SK-N-SH (cell line): ENCODE measurements around the gene ENOX1. TPM values are rescaled to one million over a fixed set of nuclear protein-coding genes. Genes with fewer than 3 reads are reported as not detected.

ENCODE experiments used
- CTCF ChIA-PET: fragments of 300-600, 350-600 bp; formaldehyde crosslinking; extraction: SDS; loops from one replicate; lab custom pipeline; 2021; lab: Yijun Ruan, JAX
- POLR2A ChIA-PET: fragments of 350-600 bp; sonication (Branson Sonifier 250); formaldehyde crosslinking; extraction: SDS; loops from one replicate; lab custom pipeline; 2020; ENCODE audit warnings: antibody characterized with exemption, inconsistent platforms; lab: Yijun Ruan, JAX
- DNase-seq: peaks from one replicate; pipeline ENCODE4 v3.0.0; 2012
- H2AFZ ChIP-seq: fragments of 200-600 bp; sonication (generic); 2 replicates; pipeline ENCODE4 v1.8.1; 2016; ENCODE audit warnings: antibody characterized with exemption, mild to moderate bottlenecking, low read depth
- H3F3A ChIP-seq: fragments of 200-600 bp; sonication (generic); replicated peaks from 2 replicates; pipeline ENCODE3; 2016; ENCODE audit warnings: antibody characterized with exemption, mild to moderate bottlenecking; ENCODE audit not compliant: insufficient read depth
- H3K27ac ChIP-seq, 2 experiments: fragments of 200-500 bp in 1 of 2; fragments of 200-600 bp in 1 of 2; sonication (Bioruptor generic) in 1 of 2; sonication (generic), shearing (Covaris generic) in 1 of 2; 2 replicates each; pipeline versions ENCODE4 v1.5.1 to v1.6.1; 2014 to 2016; ENCODE audit warnings: low read depth in 2 of 2, inconsistent platforms in 1 of 2, low read length in 1 of 2, mild to moderate bottlenecking in 1 of 2, mixed read lengths in 1 of 2
- H3K27me3 ChIP-seq: fragments of 200-600 bp; sonication (generic), shearing (Covaris generic); 2 replicates; pipeline ENCODE4 v1.6.1; 2016; ENCODE audit warnings: mixed run types; ENCODE audit not compliant: insufficient read depth
- H3K36me3 ChIP-seq, 2 experiments: fragments of 200-500 bp in 1 of 2; fragments of 200-600 bp in 1 of 2; sonication (Bioruptor generic) in 1 of 2; sonication (generic) in 1 of 2; replicated peaks in 1 of 2; 2 replicates each; pipeline versions ENCODE3 to v1.5.1; 2014 to 2016; ENCODE audit warnings: low read length in 1 of 2, mild to moderate bottlenecking in 1 of 2; ENCODE audit not compliant: insufficient read depth in 2 of 2, control insufficient read depth in 1 of 2
- H3K4me1 ChIP-seq, 2 experiments: fragments of 200-500 bp in 1 of 2; fragments of 200-600 bp in 1 of 2; sonication (Bioruptor generic) in 1 of 2; sonication (generic), shearing (Covaris generic) in 1 of 2; 2 replicates each; pipeline versions ENCODE4 v1.5.1 to v1.6.1; 2014 to 2016; ENCODE audit warnings: low read depth in 1 of 2, low read length in 1 of 2, mixed run types in 1 of 2; ENCODE audit not compliant: insufficient read depth in 2 of 2, control insufficient read depth in 1 of 2
- H3K4me2 ChIP-seq: fragments of 200-600 bp; sonication (generic), shearing (Covaris generic); 2 replicates; pipeline ENCODE4 v1.6.1; 2017; ENCODE audit warnings: mixed run types
- H3K4me3 ChIP-seq, 2 experiments: fragments of 200-500 bp in 1 of 2; fragments of 200-600 bp in 1 of 2; sonication (Bioruptor generic) in 1 of 2; sonication (generic), shearing (Covaris generic) in 1 of 2; 2 replicates each; pipeline versions ENCODE4 v1.5.1 to v1.8.1; 2014 to 2016; ENCODE audit warnings: low read depth in 2 of 2, inconsistent platforms in 1 of 2, low read length in 1 of 2, mild to moderate bottlenecking in 1 of 2, mixed read lengths in 1 of 2, moderate library complexity in 1 of 2
- H3K79me2 ChIP-seq: fragments of 200-600 bp; sonication (generic); 2 replicates; pipeline ENCODE4 v1.8.1; 2017; ENCODE audit warnings: mild to moderate bottlenecking; ENCODE audit not compliant: insufficient read depth
- H3K9ac ChIP-seq: fragments of 200-600 bp; sonication (generic); 2 replicates; pipeline ENCODE4 v1.6.1; 2017; ENCODE audit warnings: mixed run types
- H3K9me2 ChIP-seq: fragments of 200-600 bp; sonication (generic); 2 replicates; pipeline ENCODE4 v1.6.1; 2017; ENCODE audit warnings: mixed run types
- H3K9me3 ChIP-seq: fragments of 200-600 bp; sonication (generic); 2 replicates; pipeline ENCODE4 v1.6.1; 2017; ENCODE audit warnings: mixed run types, mild to moderate bottlenecking, moderate library complexity
- H4K20me1 ChIP-seq: fragments of 200-600 bp; sonication (generic); 2 replicates; pipeline ENCODE4 v1.6.1; 2017; ENCODE audit warnings: mild to moderate bottlenecking, mixed run types; ENCODE audit not compliant: insufficient read depth
- EP300 ChIP-seq, 2 experiments: IDR thresholded peaks; 2 replicates each; pipeline versions ENCODE4 v1.4.0 to v1.6.1; 2012; ENCODE audit warnings: borderline replicate concordance in 1 of 2, low read depth in 1 of 2, low read length in 1 of 2
- FOSL2 ChIP-seq: IDR thresholded peaks from 2 replicates; pipeline ENCODE4 v1.4.0; 2012; ENCODE audit warnings: low read depth, mild to moderate bottlenecking, moderate library complexity, borderline replicate concordance
- FOXJ3 ChIP-seq: sonication (generic); formaldehyde crosslinking; IDR thresholded peaks from 2 replicates; pipeline ENCODE4 v1.5.1; 2020; ENCODE audit warnings: mild to moderate bottlenecking, missing genetic modification reagents
- FOXM1 ChIP-seq: IDR thresholded peaks from 2 replicates; pipeline ENCODE4 v1.4.0; 2012; ENCODE audit warnings: low read depth, mild to moderate bottlenecking
- NFIC ChIP-seq: IDR thresholded peaks from 2 replicates; pipeline ENCODE4 v1.4.0; 2012; ENCODE audit warnings: borderline replicate concordance
- RCOR1 ChIP-seq: fragments of 150-350 bp; IDR thresholded peaks from 2 replicates; pipeline ENCODE4 v1.6.1; 2017; ENCODE audit warnings: antibody characterized with exemption, low read length
- RXRA ChIP-seq: IDR thresholded peaks from 2 replicates; pipeline ENCODE4 v1.4.0; 2012; ENCODE audit warnings: low read depth, mild to moderate bottlenecking, borderline replicate concordance
- TAF1 ChIP-seq: IDR thresholded peaks from 2 replicates; pipeline ENCODE4 v1.6.1; 2012; ENCODE audit warnings: low read depth, mild to moderate bottlenecking, low read length, moderate library complexity, borderline replicate concordance
- TEAD4 ChIP-seq: IDR thresholded peaks from 2 replicates; pipeline ENCODE4 v1.4.0; 2012; ENCODE audit warnings: mild to moderate bottlenecking, borderline replicate concordance; ENCODE audit not compliant: insufficient read depth
- ZBTB33 ChIP-seq: IDR thresholded peaks from 2 replicates; pipeline ENCODE4 v1.4.0; 2012; ENCODE audit warnings: low read depth, borderline replicate concordance
- WGBS: methylation state at CpG from one replicate; pipeline ENCODE4 v1.1.6; 2017; ENCODE audit warnings: low lambda C conversion rate; 5-methylcytosine and 5-hydroxymethylcytosine counted together
- polyA plus RNA-seq, 3 experiments: library from polyadenylated mRNA; depleted of rRNA; stranded (reverse); fragments of >200 nt; gene quantifications; 2 replicates each; pipeline ENCODE4 v1.2.3, GENCODE V29; 2012
- TF ChIP-seq, protein P1 (sequence below): fragments of 150-350 bp; IDR thresholded peaks from 2 replicates; pipeline ENCODE4 v1.6.1; 2016; ENCODE audit warnings: mild to moderate bottlenecking, low read depth, low read length
- TF ChIP-seq, protein P2 (sequence below): IDR thresholded peaks from 2 replicates; pipeline ENCODE4; 2012

Gene ENOX1
- polyA plus RNA-seq, 1 of the 3 experiments (the other 2 are of a cell fraction), result 5.8 TPM

- TF ChIP-seq, protein P1, sequence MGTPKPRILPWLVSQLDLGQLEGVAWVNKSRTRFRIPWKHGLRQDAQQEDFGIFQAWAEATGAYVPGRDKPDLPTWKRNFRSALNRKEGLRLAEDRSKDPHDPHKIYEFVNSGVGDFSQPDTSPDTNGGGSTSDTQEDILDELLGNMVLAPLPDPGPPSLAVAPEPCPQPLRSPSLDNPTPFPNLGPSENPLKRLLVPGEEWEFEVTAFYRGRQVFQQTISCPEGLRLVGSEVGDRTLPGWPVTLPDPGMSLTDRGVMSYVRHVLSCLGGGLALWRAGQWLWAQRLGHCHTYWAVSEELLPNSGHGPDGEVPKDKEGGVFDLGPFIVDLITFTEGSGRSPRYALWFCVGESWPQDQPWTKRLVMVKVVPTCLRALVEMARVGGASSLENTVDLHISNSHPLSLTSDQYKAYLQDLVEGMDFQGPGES, result no peak
- TF ChIP-seq ZBTB33, result no peak
- TF ChIP-seq RCOR1, result no peak
- TF ChIP-seq NFIC, result no peak
- no peak for TF ChIP-seq TEAD4
Measured at GRCh38 chr13:43742911-43743310, 43.9 kb downstream of the ENOX1 start (continued).

- TF ChIP-seq NFIC (no peak), FOXM1 (no peak), FOXJ3 (CRISPR knock-in tag) (no peak), EP300 (IDR thresholded peaks at IDR 0.05; ENCODE audit: borderline replicate concordance in 1 of 2, low read depth in 1 of 2, low read length in 1 of 2) (no peak), ZBTB33 (no peak), RXRA (no peak), TAF1 (no peak), RCOR1 (no peak), FOSL2 (no peak)
- TF ChIP-seq, protein P2, sequence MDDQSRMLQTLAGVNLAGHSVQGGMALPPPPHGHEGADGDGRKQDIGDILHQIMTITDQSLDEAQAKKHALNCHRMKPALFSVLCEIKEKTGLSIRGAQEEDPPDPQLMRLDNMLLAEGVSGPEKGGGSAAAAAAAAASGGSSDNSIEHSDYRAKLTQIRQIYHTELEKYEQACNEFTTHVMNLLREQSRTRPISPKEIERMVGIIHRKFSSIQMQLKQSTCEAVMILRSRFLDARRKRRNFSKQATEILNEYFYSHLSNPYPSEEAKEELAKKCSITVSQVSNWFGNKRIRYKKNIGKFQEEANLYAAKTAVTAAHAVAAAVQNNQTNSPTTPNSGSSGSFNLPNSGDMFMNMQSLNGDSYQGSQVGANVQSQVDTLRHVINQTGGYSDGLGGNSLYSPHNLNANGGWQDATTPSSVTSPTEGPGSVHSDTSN, result no peak
- Histone ChIP-seq H3K4me2 (no peak overlapping the region), H3K4me1 (no peaks in the 10 kb centered on the region), H3K9me2 (no peaks in the 10 kb centered on the region), H2AFZ (no peak overlapping the region), H3K9me3 (no peaks in the 10 kb centered on the region), H3K9ac (no peak overlapping the region), H3K4me3 (no peak overlapping the region), H4K20me1 (no peaks in the 10 kb centered on the region), H3F3A (no peaks in the 10 kb centered on the region), H3K27ac (no peak overlapping the region), H3K36me3 (no peaks in the 10 kb centered on the region), H3K79me2 (no peaks in the 10 kb centered on the region), H3K27me3 (no peaks in the 10 kb centered on the region)
- CTCF ChIA-PET, result interaction anchor here (0.6 to 1.9 kb wide), 3 partner anchors 19 to 309 kb away, joined by 3 to 5 read pairs (median 3); no protein-coding TSS in a partner anchor
- POLR2A ChIA-PET, result no interaction called here
- DNase-seq, result no peak
- WGBS, result 79% methylated on average over 3 of the region's 3 CpGs
Measured at GRCh38 chr13:43737392-43737923, 49.3 kb downstream of the ENOX1 start.
